ENCODE data around the gene CERS5.
A peak's percentile ranks its signal among the peaks of the same experiment; 100 is the strongest.
"Not testable (repeated sequence)": the region's sequence is repeated elsewhere in the genome, so short reads cannot be mapped to it uniquely, and the experiment has no call there.

CERS5 gene

DNA sequence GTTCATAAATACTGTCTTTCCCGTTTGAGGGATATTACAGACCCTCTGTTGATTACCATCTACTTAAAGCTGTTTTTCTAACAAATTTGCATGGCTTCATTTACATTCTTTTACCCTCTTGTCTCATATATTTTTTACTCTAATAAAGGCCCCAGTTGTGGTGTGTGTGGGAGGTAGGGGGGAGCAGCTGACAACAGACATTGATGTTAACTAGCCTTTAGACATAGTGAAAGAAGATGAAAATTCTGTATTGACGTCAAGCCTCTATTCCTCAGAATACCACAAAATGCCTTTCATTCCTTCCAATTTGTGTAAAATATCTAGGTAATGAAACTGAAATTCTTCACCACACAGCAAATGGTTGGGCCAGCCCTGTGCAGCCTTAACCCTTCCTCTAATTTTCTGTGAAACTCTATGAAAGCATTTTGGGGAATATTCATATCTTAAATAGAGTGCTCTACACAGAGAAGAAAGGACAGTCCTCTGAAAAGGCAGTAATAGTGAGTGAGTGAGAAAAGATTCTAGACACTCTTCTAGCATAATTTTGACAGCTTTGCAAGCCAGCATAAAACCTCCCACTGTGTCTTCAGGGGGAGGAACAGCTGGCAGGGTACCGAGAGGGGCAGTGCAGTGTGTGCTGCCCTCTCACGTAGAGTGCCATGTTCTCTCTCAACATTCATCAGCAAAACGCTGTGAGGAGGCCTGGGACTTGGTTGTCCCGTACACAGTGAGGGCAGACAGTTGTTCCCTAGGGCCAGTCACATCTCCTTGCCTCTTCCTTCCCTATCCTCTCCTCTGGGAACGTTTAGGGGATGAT is 20.1 kb upstream of the CERS5 start:
- no peak for DNase-seq (ENCODE audit: low read depth, low spot score)

DNA sequence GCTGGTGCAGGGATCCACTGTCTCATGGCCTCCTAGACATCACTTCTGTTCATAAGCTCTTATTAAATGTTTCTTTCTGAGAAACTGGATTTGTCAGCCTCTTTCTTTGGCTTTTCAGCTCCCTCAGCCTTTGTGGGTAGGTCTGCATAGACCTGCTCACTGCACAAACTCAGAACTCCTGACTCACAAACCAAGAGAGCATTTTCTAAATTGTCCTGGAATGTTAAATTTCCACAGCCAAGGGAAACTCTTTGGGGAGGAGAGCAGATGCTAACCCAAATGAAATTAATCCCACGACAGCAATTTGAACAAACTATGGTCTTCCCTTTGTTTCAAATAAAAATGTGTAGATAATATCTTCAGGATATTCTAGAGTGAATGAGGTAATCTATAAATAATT is 19.5 kb upstream of the CERS5 start:
- no peak for DNase-seq (ENCODE audit: low read depth, low spot score)

DNA sequence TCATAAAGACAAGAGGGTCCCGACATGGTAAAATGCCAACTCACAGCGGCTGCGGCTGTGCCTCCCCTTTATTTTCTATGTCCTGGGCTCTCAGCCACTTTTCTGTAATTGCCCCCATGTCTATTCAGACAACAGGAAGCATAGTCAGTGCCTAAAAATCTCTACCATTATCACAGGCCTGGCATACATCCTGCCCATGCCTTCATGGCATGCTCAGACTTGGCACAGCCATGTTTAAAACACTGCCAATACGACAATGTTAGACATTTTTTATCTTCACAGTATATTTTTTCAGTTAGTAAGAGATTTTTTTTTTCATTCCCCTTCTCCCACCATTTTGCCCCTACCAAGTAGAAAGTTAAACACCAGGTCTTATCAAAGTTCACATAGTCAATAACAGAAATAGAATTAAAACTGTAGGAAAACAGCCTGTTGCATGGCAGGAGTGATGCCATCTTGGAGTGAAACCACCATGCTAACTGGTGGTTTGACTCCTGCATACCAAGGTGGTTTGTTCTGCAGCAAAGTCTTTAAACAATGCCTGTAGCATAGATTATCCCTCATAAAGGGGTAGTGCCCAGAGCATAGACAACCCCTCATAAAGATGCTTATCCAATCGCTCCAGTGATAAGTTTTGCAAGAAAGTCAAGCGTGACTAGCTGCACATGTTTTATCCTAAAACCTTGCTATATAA is 18.9 kb upstream of the CERS5 start:
- DNase-seq (ENCODE audit: low read depth, low spot score) = no peak

DNA sequence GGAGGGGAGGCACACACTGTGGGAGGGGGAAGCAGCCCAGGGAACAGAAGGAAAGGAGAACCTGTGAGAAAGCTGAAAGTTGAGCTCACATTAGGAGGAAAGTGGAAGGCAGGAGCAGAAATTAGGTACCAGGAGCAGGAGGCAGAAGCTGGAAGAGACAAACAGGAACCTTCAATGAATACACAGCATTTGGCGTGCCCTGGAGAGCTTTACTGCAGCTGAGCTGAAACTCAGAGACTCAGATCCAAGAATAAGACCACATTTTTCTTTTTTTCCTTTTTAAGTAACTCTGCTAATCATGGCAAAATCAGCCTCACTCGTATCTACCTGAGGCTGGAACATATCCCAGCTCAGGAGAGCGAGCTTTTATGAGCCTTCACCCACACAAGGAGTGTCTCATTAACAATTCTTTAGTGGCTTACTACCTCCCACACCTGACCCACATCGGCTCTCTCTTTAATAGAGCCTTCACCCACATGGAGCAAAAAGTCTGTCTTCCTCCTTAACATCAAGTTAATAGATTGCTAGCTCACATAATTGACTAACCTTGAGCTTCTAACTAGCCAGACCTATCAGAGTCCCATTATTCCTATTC is 18.2 kb upstream of the CERS5 start:
- no peak for DNase-seq (ENCODE audit: low read depth, low spot score)

- DNase-seq (ENCODE audit: low read depth, low spot score) = no peak
Observed at GRCh38 chr12:50184261-50184660, 17.1 kb upstream of the CERS5 start.

DNA sequence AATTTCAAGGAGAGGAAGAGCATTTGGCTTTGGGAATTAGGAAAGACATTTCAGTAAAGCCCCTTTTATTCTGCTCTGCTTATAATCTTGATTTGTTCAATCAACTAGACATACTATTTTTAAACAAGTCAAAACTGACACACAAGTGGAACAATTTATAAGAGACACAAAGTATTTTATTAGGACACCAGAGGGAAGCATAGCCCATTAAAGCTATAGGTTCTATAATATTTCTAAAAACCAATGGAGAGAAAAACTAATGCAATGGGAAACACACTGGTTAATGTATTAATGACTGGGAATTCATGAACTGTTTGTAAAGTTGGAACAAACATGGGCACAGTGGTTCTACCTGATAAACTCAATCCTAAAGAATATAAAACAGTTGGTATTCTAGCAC is 15.3 kb upstream of the CERS5 start:
- no peak for DNase-seq (ENCODE audit: low read depth, low spot score)

DNA sequence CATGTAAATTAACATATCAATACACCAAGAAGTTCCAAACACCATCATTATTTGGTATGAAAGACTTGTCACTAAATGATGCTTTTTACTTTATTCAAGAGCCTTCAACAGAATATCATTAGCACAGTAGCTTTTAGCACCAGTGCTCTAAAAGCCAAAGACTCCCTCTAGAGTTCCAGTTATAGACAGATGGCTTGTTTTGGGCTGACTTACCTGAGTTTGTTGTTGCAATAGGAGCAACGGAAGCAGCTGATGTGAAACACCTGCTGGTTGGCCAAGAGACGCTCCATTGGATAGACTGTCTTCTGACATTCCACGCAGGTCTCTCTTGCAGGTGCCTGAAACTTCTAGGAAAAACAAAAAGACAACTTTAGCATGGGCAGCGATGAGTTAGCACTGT is 14.5 kb upstream of the CERS5 start:
- DNase-seq (ENCODE audit: low read depth, low spot score) = no peak

- DNase-seq (ENCODE audit: low read depth, low spot score) = no peak
Observed at GRCh38 chr12:50175716-50176026, 8.5 kb upstream of the CERS5 start.

GRCh38 chr12:50174971-50175715 is 8.0 kb upstream of the CERS5 start:
- DNase-seq (ENCODE audit: low read depth, low spot score) = peak; percentile 41

DNA sequence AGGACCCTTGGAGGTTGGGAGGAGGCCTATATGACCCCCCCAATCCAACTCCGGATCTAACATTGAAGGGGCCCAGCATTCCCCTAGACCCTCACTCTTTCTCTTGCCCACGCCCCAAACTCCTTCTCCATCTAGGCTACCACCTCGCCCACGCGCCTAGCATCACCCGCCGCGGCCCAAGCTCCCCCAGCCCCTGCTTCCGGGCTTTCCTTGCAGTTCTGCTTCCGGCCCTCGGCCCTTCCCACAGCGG is 445 bp downstream of the CERS5 start:
- DNase-seq (ENCODE audit: low read depth, low spot score) = no peak

DNA sequence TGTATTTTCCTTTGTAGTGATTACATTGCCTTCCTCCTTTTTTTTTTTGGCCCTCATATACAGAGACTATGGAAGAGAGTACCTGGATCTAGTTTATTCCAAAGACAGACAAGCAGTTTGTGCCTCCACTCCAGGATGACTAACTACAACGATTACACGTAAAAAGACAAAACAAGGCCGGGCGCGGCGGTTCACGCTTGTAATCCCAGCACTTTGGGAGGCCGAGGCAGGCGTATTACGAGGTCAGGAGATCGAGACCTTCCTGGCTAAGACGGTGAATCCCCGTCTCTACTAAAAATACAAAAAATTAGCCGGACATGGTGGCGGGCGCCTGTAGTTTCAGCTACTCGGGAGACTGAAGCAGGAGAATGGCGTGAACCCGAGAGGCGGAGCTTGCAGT is 2.2 kb downstream of the CERS5 start:
- DNase-seq (ENCODE audit: low read depth, low spot score) = no peak

DNA sequence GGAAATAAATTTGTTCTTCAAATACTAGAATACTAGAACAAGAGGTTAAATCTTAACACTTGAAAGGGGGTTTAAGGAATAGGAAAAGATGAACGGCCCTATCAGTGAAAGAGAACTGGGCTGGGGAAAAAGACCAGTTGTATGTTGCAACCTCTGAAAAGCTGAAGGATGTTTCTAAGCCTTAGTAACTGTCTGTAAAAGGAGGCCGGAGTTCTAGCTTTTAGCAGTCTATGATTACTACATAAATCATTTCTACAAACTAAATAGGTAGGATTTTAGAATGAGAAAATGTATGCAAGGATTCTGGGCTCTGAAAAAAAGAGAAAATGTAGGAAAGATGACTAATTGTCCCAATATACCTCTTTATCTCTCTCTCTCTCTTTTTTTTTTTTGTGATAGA is 4.9 kb downstream of the CERS5 start:
- no peak for DNase-seq (ENCODE audit: low read depth, low spot score)

GRCh38 chr12:50160643-50161042 is 6.5 kb downstream of the CERS5 start:
- DNase-seq (ENCODE audit: low read depth, low spot score) = no peak

GRCh38 chr12:50157259-50157658 is 9.9 kb downstream of the CERS5 start:
- DNase-seq (ENCODE audit: low read depth, low spot score) = no peak

DNA sequence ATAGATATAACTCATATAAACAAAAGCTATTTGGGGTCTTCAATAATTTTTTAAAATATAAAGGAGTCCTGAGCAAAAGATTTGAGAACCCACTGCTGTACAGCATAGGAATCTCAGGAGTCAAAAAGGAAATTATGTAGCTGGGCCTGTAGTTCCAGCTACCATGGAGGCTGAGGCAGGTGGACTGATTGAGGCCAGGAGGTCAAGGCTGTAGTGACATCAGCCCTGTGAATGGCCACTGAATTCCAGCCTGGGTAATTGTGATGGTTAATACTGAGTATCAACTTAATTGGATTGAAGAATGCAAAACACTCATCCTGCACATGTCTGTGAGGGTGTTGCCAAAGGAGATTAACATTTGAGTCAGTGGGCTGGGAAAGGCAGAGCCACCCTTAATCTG is 10.5 kb downstream of the CERS5 start:
- no peak for DNase-seq (ENCODE audit: low read depth, low spot score)

- not testable (repeated sequence) for DNase-seq (ENCODE audit: low read depth, low spot score)
Observed at GRCh38 chr12:50154947-50155346, 12.2 kb downstream of the CERS5 start.

- no peak for DNase-seq (ENCODE audit: low read depth, low spot score)
Observed at GRCh38 chr12:50151047-50151687, 16.0 kb downstream of the CERS5 start.

GRCh38 chr12:50149311-50149710 is 17.9 kb downstream of the CERS5 start:
- DNase-seq (ENCODE audit: low read depth, low spot score) = no peak

GRCh38 chr12:50148011-50148410 is 19.2 kb downstream of the CERS5 start:
- not testable (repeated sequence) for DNase-seq (ENCODE audit: low read depth, low spot score)

- DNase-seq (ENCODE audit: low read depth, low spot score) = no peak
Observed at GRCh38 chr12:50147281-50147680, 19.9 kb downstream of the CERS5 start.

DNA sequence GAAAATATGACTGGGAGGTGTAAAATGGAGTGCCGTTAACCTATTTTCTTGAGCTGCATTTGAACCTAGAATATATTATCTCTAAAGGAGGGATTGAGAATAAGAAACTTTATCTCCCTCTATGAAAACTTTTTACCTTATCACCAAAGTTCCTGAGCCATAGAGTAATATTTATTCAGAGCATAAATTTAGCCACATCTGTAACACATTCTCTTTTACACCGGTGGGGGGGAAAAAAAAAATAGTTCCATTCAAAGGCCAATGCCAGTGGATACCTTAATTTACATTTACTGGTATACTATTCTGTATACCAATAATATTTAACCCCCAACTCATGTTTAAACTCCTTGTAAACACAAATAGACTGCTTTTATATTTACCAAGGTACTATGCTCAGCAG is 21.7 kb downstream of the CERS5 start:
- no peak for DNase-seq (ENCODE audit: low read depth, low spot score)

DNA sequence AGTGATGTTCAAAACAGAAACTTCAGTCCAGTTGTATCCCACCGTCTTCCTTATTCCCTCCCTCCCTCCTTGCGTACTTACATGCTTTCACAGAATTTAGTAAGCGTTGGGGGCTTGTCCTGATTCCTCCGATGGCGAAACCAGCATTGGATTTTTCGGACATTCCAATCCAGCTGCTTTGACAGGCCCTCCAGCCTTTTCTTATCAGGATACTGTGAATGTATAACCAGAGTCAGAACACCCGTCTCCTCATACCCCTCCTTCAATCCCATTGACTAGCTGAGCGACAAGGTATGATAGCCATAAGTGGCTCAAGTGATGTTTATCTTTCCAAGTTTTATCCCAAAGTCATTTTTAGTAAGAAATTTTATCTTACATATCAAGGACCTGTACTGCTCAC is 24.2 kb downstream of the CERS5 start:
- no peak for DNase-seq (ENCODE audit: low read depth, low spot score)
